ENCODE results near the gene KRTAP12-4.

DNA sequence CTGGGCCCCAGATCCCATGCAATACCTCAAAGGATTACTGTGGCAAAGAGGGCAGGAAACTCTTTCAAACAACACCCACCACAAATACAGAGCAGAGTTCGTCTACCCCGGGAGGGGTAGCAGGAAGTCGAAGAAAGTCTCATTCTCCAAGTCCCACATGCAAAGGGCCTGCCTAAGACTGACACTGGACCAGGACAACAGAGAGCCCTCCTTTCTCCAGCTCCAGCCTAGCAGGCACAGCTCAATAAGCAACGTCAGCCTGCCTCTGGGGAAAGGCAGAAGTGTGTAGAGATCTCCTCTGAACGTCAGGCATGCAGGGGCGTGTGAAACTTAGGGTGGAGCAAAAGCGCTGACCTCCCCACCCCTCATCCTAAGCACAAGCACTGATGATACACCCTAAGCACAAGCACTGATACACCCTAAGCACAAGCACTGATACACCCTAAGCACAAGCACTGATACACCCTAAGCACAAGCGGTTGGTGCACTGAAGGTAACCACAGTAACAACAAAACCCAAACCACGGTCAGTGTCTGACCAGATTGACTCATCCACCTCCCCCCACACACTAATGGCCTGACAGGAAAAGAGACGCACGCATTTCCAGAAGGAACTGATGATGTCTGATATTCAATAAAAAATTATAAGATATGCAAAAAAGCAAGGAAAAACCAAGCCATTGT is 4.6 kb upstream of the KRTAP12-4 start:
- TF ChIP-seq, protein P1, sequence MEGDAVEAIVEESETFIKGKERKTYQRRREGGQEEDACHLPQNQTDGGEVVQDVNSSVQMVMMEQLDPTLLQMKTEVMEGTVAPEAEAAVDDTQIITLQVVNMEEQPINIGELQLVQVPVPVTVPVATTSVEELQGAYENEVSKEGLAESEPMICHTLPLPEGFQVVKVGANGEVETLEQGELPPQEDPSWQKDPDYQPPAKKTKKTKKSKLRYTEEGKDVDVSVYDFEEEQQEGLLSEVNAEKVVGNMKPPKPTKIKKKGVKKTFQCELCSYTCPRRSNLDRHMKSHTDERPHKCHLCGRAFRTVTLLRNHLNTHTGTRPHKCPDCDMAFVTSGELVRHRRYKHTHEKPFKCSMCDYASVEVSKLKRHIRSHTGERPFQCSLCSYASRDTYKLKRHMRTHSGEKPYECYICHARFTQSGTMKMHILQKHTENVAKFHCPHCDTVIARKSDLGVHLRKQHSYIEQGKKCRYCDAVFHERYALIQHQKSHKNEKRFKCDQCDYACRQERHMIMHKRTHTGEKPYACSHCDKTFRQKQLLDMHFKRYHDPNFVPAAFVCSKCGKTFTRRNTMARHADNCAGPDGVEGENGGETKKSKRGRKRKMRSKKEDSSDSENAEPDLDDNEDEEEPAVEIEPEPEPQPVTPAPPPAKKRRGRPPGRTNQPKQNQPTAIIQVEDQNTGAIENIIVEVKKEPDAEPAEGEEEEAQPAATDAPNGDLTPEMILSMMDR (IDR thresholded peaks at IDR 0.05): no peak
- TF ChIP-seq POLR2A (IDR thresholded peaks at IDR 0.05): no peak
